ENCODE data around the gene PLD4.

The PLD4 gene

GRCh38 chr14:104976198-104977007 lies 51.7 kb downstream of the PLD4 start:
- peak; percentile 90 for DNase-seq

- DNase-seq, result no peak
Measured at GRCh38 chr14:104977008-104977680, 52.5 kb downstream of the PLD4 start.

- DNase-seq, result peak; percentile 78
Measured at GRCh38 chr14:104977681-104978653, 53.3 kb downstream of the PLD4 start, which contains the start of gene AHNAK2. Gene AHNAK2, minus strand, starts transcription at chr14:104978374. Its CDS starts 137 bp downstream, at chr14:104978237.

DNA sequence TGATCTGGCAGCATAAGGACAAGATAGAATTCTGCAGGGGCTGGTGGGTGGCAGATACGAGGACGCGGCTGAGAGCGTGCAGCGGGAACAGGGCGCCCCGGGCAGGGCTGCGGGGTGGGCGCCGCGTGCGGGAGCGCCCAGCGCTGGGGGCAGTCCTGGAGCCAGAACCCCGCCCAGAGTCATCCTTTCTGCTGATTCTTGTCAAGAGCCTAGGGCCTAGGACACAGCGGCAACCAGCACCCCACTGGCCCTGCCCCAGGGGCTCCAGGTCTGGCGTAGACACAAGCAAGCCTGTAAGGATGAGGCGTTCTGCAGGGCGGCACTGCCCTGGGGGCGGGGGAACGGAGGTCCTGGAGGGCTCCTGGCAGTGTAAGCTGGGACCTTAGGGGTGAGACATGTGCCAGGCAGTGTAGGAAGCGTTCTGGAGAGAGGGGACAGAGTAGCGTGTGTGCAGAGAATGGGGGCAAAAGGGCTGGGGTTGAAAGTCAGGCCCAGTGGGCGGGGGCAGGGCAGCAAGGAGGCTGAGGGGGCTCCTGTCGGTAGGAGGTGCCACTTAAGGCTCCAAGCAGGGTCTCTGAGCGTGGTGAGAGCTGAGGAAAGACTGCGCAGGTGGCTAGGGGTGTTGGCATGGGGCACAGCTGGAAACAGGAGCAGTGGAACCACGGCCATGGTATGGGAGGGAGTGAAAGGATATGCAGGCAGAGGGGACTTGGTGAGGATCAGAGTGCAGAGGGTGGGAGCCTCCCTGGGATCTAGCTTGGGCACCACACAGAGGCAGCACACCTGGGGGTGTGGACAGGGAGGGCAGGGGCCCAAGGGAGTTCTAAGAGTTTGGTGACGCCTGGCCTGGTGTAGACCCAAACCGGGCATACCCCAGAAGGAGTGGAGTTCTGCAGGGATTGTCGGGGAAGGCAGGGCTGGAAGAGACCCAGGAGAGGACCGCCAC lies 54.3 kb downstream of the PLD4 start:
- DNase-seq, result no peak

DNA sequence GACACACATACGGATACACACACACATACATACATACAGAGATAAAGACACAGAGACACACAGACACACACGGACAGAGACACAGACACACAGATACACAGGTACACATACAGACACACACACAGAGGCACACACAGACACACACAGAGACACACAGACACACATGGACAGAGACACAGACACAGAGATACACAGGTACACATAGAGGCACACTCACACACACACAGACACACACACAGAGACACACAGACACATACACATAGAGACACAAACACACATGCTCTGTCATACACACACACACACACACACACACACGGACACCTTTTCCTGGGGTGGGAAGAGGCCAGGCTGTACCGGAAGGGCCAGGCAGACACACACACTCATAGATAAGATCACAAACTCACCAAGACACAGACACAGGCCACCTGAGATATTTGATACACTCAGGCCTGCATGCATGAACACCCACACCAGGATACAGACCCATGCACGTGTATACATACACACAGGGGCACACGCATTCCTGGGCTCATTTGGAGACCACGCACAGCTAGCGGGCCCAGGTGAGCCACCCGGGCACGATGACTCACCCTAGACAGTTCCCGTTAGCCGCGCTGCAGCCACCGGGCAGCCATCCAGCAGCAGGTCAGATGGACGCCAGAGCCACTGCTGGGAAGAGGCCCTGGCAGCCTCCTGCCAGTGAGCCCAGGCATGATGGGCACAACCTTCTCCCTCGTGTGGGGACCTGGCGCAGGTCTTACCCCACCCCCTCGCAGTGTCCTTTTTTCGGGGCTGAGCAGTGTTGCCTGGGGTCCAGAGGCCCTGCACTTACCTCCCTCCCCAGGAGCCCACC lies 55.3 kb downstream of the PLD4 start:
- no peak for DNase-seq

GRCh38 chr14:104980611-104981531 lies 56.2 kb downstream of the PLD4 start:
- no peak for DNase-seq

DNA sequence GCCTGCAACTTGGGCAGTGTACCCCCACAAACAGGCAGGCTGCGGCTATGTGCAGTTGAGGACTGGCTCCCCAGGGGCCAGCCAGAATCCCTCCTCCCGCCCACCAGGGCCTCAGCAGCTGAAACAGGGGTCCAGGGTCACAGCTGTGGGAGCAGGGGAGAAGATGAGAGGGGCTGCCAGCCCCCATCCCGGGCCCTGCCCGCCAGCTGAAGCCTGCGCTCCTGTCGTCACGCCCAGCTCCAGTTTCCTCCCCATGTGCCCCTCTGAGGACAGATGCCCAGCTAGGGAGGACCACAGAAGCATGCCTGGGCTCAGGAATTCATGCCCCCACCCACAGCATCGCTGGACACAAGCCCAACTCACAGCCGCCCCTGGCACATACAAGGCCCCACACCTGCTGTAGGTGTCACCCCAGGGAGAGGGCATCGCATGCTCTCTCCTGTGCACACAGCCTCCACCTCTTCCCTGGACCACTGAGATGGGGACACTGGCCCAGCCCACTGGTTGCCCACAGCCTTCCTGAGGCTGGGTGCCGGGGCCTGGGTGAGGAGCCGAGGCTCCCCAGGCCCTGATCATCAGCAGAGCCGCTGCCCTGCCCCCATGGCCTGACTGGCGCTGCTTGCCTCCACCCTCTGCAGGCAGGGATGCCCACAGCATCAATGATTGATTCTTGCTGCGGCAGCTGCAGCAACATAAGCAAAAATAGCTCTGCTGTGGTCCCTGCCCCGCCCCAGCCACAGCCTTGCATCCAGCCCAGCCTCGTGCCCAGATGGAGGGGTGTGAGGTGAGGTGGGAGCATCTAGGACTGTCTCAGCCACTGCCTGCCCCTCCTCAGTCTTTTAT lies 57.2 kb downstream of the PLD4 start:
- DNase-seq, result no peak

DNA sequence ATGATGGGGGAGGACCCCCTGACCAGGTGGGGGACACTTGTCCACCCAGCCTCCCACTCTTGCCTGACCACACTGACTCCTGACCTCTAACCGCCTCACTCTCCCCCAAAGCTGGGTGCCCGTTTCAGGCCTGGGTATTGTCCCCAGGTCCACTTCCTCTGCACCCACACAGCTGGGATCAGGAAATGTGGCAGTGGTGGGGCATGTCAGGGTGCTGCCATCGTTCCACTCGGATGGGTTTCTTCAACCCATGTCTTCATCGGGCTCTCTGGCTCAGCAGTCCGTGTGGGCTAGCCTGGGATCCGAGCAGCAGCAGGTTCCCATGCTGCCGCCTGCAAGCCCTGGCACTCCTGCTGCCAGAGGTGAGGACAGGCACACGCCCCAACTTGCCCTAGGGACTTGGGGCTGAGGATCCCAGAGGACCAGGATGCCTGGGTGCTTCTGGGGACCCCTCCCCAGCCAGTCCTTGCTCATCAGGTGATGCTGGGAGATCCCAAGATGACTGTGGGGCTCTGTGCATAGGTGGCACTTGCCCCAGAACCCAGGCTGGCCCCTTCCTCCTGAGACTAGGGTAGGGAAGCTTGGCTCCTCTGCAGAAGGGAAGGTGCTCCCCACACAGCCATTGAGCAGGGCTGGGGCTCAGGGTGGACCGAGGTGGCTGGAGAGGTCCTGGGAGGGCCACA lies 58.0 kb downstream of the PLD4 start:
- DNase-seq, result no peak

Measured in stimulated activated CD4-positive, alpha-beta T cell treated with anti-CD3 and anti-CD28 coated beads, Interleukin-15, amount 100 ng/mL, for 24 hours (primary cell).